Upper lobe of right lung (tissue), 1 donor: ENCODE data around the gene FAM162A. TPM values are rescaled to one million over a fixed set of nuclear protein-coding genes. Genes with fewer than 3 reads are reported as not detected.
"Not testable (repeated sequence)": the region's sequence is repeated elsewhere in the genome, so short reads cannot be mapped to it uniquely, and the experiment has no call there.

ENCODE experiments used
- ATAC-seq: fragments of 200-7000 bp; cut with Tn5 transposase; one replicate; pipeline ENCODE4 v1.9.1; 2020; ENCODE audit warnings: mild to moderate bottlenecking, moderate library complexity
- DNase-seq: peaks from one replicate; pipeline ENCODE4 v3.0.0-alpha.2; 2020
- H3K27ac ChIP-seq: fragments of 200-600 bp; one replicate; pipeline ENCODE4 v1.8.0; 2022
- H3K27me3 ChIP-seq: fragments of 200-600 bp; one replicate; pipeline ENCODE4 v1.8.0; 2022; ENCODE audit warnings: mild to moderate bottlenecking
- H3K36me3 ChIP-seq: fragments of 200-600 bp; one replicate; pipeline ENCODE4 v1.8.0; 2022
- H3K4me1 ChIP-seq: fragments of 200-600 bp; one replicate; pipeline ENCODE4 v1.8.0; 2022
- H3K4me3 ChIP-seq: fragments of 200-600 bp; one replicate; pipeline ENCODE4 v1.8.0; 2022; ENCODE audit warnings: mild to moderate bottlenecking
- H3K9me3 ChIP-seq: fragments of 200-600 bp; one replicate; pipeline ENCODE4 v1.8.0; 2022
- intact Hi-C: fragments of 100-400 bp; cut with DNase I; formaldehyde crosslinking; loops from one replicate; pipeline ENCODE4 v1.11.0; 2022
- total RNA-seq: library from RNA; stranded (reverse); fragmentation: NEBNext Ultra II Directional; extraction: Animal tissue kit (Norgen Biotek cat#: 25700); gene quantifications from one replicate; pipeline ENCODE4 v1.2.1, GENCODE V29; 2021
- TF ChIP-seq, protein P1 (sequence below): fragments of 200-600 bp; IDR thresholded peaks from one replicate; pipeline ENCODE4 v1.8.0; 2022; ENCODE audit warnings: antibody characterized with exemption
- donor health status: DM: no; HTN: yes; CAD: no; lungs with severe emphysema.

The FAM162A gene
- total RNA-seq, 1 donor from 2014 or later, result 31.0 TPM

DNA sequence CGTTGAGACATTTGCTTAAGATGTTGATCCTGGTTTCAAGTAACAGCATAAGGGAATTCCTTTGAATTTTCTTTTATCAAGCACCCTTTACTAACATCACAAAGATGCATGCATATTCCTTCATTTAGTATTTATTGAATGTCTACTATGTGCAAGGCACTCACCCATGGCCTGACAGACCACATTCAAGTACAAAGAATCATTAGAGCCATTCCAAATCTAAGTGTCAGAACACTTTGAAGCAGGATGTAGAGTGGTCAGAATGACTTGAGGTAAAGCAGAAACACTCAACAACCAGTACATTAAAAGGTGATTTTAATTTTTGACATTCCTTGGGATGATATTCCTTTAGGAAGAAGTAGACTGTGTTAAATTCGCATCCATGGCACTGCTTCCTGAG, 37.9 kb downstream of the FAM162A start:
- no peaks in the 10 kb centered on the region for H3K9me3 ChIP-seq
- H3K4me1 ChIP-seq, result peaks cover 8% of the 10 kb centered on the region
- DNase-seq (no peak), ATAC-seq (no peak)
- no peak overlapping the region for H3K4me3 ChIP-seq
- H3K27me3 ChIP-seq, result no peaks in the 10 kb centered on the region
- TF ChIP-seq, protein P1, sequence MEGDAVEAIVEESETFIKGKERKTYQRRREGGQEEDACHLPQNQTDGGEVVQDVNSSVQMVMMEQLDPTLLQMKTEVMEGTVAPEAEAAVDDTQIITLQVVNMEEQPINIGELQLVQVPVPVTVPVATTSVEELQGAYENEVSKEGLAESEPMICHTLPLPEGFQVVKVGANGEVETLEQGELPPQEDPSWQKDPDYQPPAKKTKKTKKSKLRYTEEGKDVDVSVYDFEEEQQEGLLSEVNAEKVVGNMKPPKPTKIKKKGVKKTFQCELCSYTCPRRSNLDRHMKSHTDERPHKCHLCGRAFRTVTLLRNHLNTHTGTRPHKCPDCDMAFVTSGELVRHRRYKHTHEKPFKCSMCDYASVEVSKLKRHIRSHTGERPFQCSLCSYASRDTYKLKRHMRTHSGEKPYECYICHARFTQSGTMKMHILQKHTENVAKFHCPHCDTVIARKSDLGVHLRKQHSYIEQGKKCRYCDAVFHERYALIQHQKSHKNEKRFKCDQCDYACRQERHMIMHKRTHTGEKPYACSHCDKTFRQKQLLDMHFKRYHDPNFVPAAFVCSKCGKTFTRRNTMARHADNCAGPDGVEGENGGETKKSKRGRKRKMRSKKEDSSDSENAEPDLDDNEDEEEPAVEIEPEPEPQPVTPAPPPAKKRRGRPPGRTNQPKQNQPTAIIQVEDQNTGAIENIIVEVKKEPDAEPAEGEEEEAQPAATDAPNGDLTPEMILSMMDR, result no peak
- intact Hi-C loops, result no loop called here
- no peak overlapping the region for H3K27ac ChIP-seq
- peaks cover 47% of the 10 kb centered on the region for H3K36me3 ChIP-seq

DNA sequence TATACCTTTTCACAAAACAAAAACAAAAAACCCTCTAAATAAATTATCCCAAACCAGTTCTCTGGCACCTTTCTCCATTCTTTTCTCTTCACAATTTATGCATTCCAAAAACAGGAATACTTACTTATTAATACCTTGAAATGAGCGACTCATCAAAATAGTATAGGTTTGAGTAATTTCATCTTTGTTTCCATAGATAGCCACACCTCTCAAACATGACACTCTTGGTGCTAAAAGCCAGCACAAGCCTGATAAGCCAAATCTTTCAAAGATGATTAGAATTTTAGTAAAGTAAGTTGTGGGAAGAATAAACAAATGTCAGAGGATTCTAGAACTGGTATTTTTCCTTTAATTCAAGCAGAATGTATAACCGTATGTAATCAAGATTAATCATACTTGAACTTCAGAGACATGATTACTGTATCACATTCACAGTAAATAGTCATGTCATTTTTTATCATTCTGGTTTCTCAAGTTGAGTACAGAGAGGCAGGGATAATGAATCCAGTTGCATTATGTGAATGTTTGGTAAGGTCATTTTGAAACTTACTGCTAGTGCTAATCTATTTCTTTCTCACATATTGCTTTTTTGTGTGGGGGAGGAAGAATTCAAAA, 44.0 kb downstream of the FAM162A start:
- TF ChIP-seq, protein P1, result no peak
- Histone ChIP-seq H3K27me3 (no peaks in the 10 kb centered on the region), H3K4me1 (no peaks in the 10 kb centered on the region), H3K27ac (no peak overlapping the region), H3K9me3 (no peaks in the 10 kb centered on the region), H3K4me3 (no peak overlapping the region), H3K36me3 (peaks cover 56% of the 10 kb centered on the region)
- intact Hi-C loops, result no loop called here
- DNase-seq (no peak), ATAC-seq (no peak)

- TF ChIP-seq, protein P1, result no peak
- Histone ChIP-seq H3K4me3 (no peak overlapping the region), H3K9me3 (no peaks in the 10 kb centered on the region), H3K4me1 (no peaks in the 10 kb centered on the region), H3K36me3 (peaks cover 58% of the 10 kb centered on the region), H3K27ac (no peak overlapping the region), H3K27me3 (no peaks in the 10 kb centered on the region)
- DNase-seq, result no peak
- intact Hi-C loops, result no loop called here
- no peak for ATAC-seq
Measured at GRCh38 chr3:122430371-122430770, 46.4 kb downstream of the FAM162A start.

- TF ChIP-seq, protein P1, result no peak
- Histone ChIP-seq H3K27ac (no peak overlapping the region), H3K4me1 (no peaks in the 10 kb centered on the region), H3K36me3 (peaks cover 87% of the 10 kb centered on the region), H3K27me3 (no peaks in the 10 kb centered on the region), H3K9me3 (no peaks in the 10 kb centered on the region), H3K4me3 (no peak overlapping the region)
- DNase-seq, result no peak
- no peak for ATAC-seq
- intact Hi-C loops, result no loop called here
Measured at GRCh38 chr3:122435950-122436349, 52.0 kb downstream of the FAM162A start.

- H3K27me3 ChIP-seq, result no peaks in the 10 kb centered on the region
- DNase-seq, result no peak
- ATAC-seq, result no peak
- no peak overlapping the region for H3K27ac ChIP-seq
- H3K36me3 ChIP-seq, result peaks cover 69% of the 10 kb centered on the region
- H3K4me1 ChIP-seq, result no peaks in the 10 kb centered on the region
- intact Hi-C loops, result no loop called here
- TF ChIP-seq, protein P1, result no peak
- no peak overlapping the region for H3K4me3 ChIP-seq
- no peaks in the 10 kb centered on the region for H3K9me3 ChIP-seq
Measured at GRCh38 chr3:122443090-122443489, 59.1 kb downstream of the FAM162A start.

DNA sequence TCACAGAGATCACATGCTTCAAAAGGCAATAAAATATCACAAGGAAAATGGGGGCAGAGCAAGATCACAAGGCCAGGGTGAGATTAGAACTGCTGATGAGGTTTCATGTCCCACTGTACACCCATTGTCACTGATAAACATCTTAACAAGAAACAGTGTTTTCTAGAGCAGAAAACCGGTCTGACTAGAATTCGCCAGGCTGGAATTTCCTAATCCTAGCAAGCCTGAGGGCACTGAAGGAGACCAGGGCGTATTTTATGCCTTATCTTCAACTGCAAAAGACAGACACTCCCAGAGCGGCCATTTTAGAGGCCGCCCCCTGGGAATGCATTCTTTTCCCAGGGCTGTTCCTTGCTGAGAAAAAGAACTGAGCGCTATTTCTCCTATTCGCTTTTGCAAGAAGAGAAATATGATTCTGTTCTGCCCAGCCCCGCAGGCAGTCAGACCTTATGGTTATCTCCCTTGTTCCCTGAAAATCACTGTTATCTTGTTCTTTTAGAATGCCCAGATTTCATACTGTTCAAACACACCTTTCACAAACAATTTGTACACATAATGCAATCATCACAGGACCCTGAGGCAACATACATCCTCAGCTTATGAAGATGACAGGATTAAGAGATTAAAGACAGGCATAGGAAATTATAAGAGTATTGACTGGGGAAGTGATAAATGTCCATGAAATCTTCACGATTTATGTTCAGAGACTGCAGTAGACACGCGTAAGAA, 59.9 kb downstream of the FAM162A start:
- ATAC-seq, H3K9me3 ChIP-seq, H3K4me1 ChIP-seq, H3K27me3 ChIP-seq, H3K4me3 ChIP-seq, H3K27ac ChIP-seq, DNase-seq, intact Hi-C loops: not testable (repeated sequence)
- peaks cover 69% of the 10 kb centered on the region for H3K36me3 ChIP-seq

DNA sequence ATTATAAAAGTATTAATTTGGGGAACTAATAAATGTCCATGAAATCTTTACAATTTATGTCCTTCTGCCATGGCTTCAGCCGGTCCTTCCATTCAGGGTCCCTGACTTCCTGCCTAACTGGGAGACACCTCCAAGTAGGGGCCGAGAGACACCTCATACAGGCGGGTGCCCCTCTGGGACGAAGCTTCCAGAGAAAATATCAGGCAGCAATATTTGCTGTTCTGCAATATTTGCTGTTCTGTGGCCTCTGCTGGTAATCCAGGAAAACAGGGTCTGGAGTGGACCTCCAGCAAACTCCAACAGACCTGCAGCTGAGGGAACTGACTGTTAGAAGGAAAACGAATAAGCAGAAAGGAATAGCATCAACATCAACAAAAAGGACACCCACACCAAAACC, 60.5 kb downstream of the FAM162A start:
- intact Hi-C loops, ATAC-seq: not testable (repeated sequence)

DNA sequence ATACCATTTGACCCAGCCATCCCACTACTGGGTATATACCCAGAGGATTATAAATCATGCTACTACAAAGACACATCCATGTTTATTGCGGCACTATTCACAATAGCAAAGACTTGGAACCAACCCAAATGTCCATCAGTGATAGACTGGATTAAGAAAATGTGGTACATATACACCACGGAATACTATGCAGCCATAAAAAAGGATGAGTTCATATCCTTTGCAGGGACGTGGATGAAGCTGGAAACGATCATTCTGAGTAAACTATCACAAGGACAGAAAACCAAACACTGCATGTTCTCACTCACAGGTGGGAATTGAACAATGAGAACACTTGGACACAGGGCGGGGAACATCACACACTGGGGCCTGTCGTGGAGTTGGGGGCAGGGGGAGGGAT, 64.2 kb downstream of the FAM162A start:
- H3K4me3 ChIP-seq, DNase-seq, ATAC-seq, H3K4me1 ChIP-seq, H3K9me3 ChIP-seq, H3K27ac ChIP-seq, intact Hi-C loops, H3K27me3 ChIP-seq: not testable (repeated sequence)
- peaks cover 67% of the 10 kb centered on the region for H3K36me3 ChIP-seq

More for the DNA sequence above, 60.5 kb downstream of the FAM162A start:
- H3K4me3 ChIP-seq, H3K27me3 ChIP-seq, H3K27ac ChIP-seq, H3K9me3 ChIP-seq, H3K4me1 ChIP-seq, DNase-seq: not testable (repeated sequence)
- peaks cover 69% of the 10 kb centered on the region for H3K36me3 ChIP-seq
